B cell (primary cell): ENCODE data around the gene TIGD6. TPM values are rescaled to one million over a fixed set of nuclear protein-coding genes. Genes with fewer than 3 reads are reported as not detected.

Experiments
- ATAC-seq: fragments of 200-7000 bp; cut with Tn5 transposase; one replicate; pipeline ENCODE4 v1.10.0; 2021; ENCODE audit warnings: low read depth, mild to moderate bottlenecking, moderate number of reproducible peaks, moderate library complexity
- CTCF ChIA-PET: fragments of 350-600 bp; sonication (Branson Sonifier 250); formaldehyde crosslinking; loops from one replicate; lab custom pipeline; 2021; ENCODE audit warnings: antibody characterized with exemption, inconsistent platforms; lab: Charles Lee
- POLR2A ChIA-PET: fragments of 350-600 bp; sonication (Branson Sonifier 250); formaldehyde crosslinking; loops from one replicate; lab custom pipeline; 2021; ENCODE audit warnings: antibody characterized with exemption; lab: Charles Lee
- DNase-seq: peaks from one replicate; pipeline ENCODE4 v3.0.0; 2013
- H2AFZ ChIP-seq: 2 replicates; pipeline ENCODE4 v1.6.1; 2012; ENCODE audit warnings: mild to moderate bottlenecking, low read depth, low read length; ENCODE audit not compliant: insufficient read depth, poor library complexity, severe bottlenecking
- H3K27ac ChIP-seq, 2 donors: 1 replicate in 1 of 2; 2 replicates in 1 of 2; pipeline ENCODE4 v1.5.1; 2012 to 2013; ENCODE audit warnings: low read length in 2 of 2, mild to moderate bottlenecking in 2 of 2, moderate library complexity in 1 of 2
- H3K27me3 ChIP-seq, 4 experiments: fragments of 200-600 bp in 1 of 4; sonication (generic) in 1 of 4; replicated peaks in 1 of 4; 1 replicate in 2 of 4; 2 replicates in 2 of 4; pipeline versions ENCODE4 v1.6.1 to v1.7.0; 2013 to 2016; ENCODE audit warnings: low read length in 3 of 4, mild to moderate bottlenecking in 2 of 4, mixed read lengths in 1 of 4, moderate library complexity in 1 of 4; ENCODE audit not compliant: insufficient read depth in 4 of 4, control insufficient read depth in 3 of 4; ENCODE audit errors: control extremely low read depth in 1 of 4
- H3K36me3 ChIP-seq, 2 experiments: replicated peaks in 1 of 2; 1 replicate in 1 of 2; 2 replicates in 1 of 2; pipeline versions ENCODE4 v1.6.1 to v1.7.1; 2013; ENCODE audit warnings: low read length in 1 of 2; ENCODE audit not compliant: insufficient read depth in 2 of 2, control insufficient read depth in 1 of 2; ENCODE audit errors: control extremely low read depth in 1 of 2, extremely low read depth in 1 of 2
- H3K4me1 ChIP-seq, 2 donors: fragments of 200-600 bp in 1 of 2; sonication (generic) in 1 of 2; 1 replicate in 1 of 2; 2 replicates in 1 of 2; pipeline versions ENCODE4 v1.5.1 to v1.6.1; 2013 to 2017; ENCODE audit warnings: low read length in 2 of 2; ENCODE audit not compliant: control insufficient read depth in 2 of 2, insufficient read depth in 2 of 2
- H3K4me2 ChIP-seq: replicated peaks from 2 replicates; pipeline ENCODE3; 2012; ENCODE audit warnings: mild to moderate bottlenecking, low read depth, low read length; ENCODE audit not compliant: poor library complexity, severe bottlenecking
- H3K4me3 ChIP-seq, 5 experiments: fragments of 200-600 bp in 1 of 5; sonication (generic) in 1 of 5; 1 replicate in 3 of 5; 2 replicates in 2 of 5; pipeline versions ENCODE4 v1.5.1 to v1.7.0; 2011 to 2016; ENCODE audit warnings: low read length in 4 of 5, mild to moderate bottlenecking in 4 of 5, low read depth in 2 of 5, control low read depth in 1 of 5, moderate library complexity in 1 of 5; ENCODE audit not compliant: insufficient read depth in 1 of 5; ENCODE audit errors: control extremely low read depth in 1 of 5, extremely low read depth in 1 of 5
- H3K79me2 ChIP-seq: fragments of 200-600 bp; sonication (generic); one replicate; pipeline ENCODE4 v1.6.0; 2016; ENCODE audit warnings: low read length; ENCODE audit not compliant: control insufficient read depth, insufficient read depth
- H3K9ac ChIP-seq: fragments of 200-600 bp; sonication (generic); 2 replicates; pipeline ENCODE4 v1.6.1; 2017; ENCODE audit warnings: mild to moderate bottlenecking, low read length, moderate library complexity
- H3K9me3 ChIP-seq, 3 donors: one replicate each; pipeline versions ENCODE4 v1.6.1 to v1.7.1; 2013; ENCODE audit warnings: low read length in 2 of 3; ENCODE audit not compliant: control insufficient read depth in 2 of 3, insufficient read depth in 1 of 3; ENCODE audit errors: control extremely low read depth in 1 of 3
- H4K20me1 ChIP-seq: 2 replicates; pipeline ENCODE4 v1.6.0; 2012; ENCODE audit warnings: mild to moderate bottlenecking, low read length; ENCODE audit not compliant: insufficient read depth, control insufficient read depth, poor library complexity, severe bottlenecking
- H3K27ac Mint-ChIP-seq: one replicate; pipeline ENCODE4 v1.8.0; 2021; ENCODE audit warnings: mixed read lengths
- H3K27me3 Mint-ChIP-seq: one replicate; pipeline ENCODE4 v1.8.0; 2021; ENCODE audit warnings: mixed read lengths
- H3K4me1 Mint-ChIP-seq: one replicate; pipeline ENCODE4 v1.8.0; 2021; ENCODE audit warnings: mixed read lengths
- H3K4me3 Mint-ChIP-seq: one replicate; pipeline ENCODE4 v1.8.0; 2021; ENCODE audit warnings: mixed read lengths
- H3K9me3 Mint-ChIP-seq: one replicate; pipeline ENCODE4 v1.8.0; 2022; ENCODE audit warnings: mixed read lengths; ENCODE audit not compliant: insufficient read depth
- EZH2 ChIP-seq: IDR thresholded peaks from 2 replicates; pipeline ENCODE4 v1.6.1; 2012; ENCODE audit warnings: borderline replicate concordance, low read depth, mild to moderate bottlenecking, moderate library complexity, low read length; ENCODE audit not compliant: insufficient read depth, poor library complexity, severe bottlenecking
- WGBS: methylation state at CpG from one replicate; pipeline ENCODE4 v1.1.5; 2013; ENCODE audit warnings: missing lambda C conversion rate; ENCODE audit not compliant: insufficient coverage; 5-methylcytosine and 5-hydroxymethylcytosine counted together
- intact Hi-C: fragments of 100-400 bp; cut with micrococcal nuclease; formaldehyde crosslinking; loops from one replicate; pipeline ENCODE4 v1.10.0; 2022
- polyA plus RNA-seq: library from polyadenylated mRNA; depleted of rRNA; stranded (reverse); fragments of >200 nt; gene quantifications from 2 replicates; pipeline ENCODE4 v1.2.3, GENCODE V29; 2012
- total RNA-seq, 2 donors: library from RNA; stranded (reverse); fragments of 120-200 nt in 1 of 2; gene quantifications; 1 replicate in 1 of 2; 2 replicates in 1 of 2; pipeline versions ENCODE4 v1.2.3 to v1.2.4, GENCODE V29; 2013 to 2022
- TF ChIP-seq, protein P1 (sequence below): fragments of 200-600 bp; IDR thresholded peaks from one replicate; pipeline ENCODE4 v1.8.0; 2022; ENCODE audit warnings: antibody characterized with exemption, mild to moderate bottlenecking

Gene TIGD6
- total and polyA plus RNA-seq, 2 donors (not counting 1 experiment from before 2014, with no cell fraction given): 2.1 to 5.4 TPM

DNA sequence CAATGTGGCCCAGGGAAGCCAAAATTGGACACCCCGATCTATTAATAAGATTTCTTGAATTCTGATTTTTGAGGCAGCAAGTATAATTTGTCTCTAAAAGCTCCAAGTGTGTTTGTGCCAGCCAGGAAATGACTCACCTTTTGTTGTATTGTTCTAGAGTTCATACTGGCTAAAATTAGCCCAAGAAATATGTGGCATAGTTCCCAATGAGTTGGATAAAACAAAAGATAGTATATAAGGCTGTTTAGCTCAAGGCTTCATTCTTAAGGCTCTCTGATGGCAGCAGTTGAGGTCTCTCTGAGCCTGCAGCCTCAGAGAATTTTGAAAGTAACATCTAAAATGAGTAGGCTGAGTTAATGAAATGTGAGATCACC lies 21.7 kb upstream of the TIGD6 start:
- 100% methylated on average over 1 of the region's 1 CpG for WGBS

DNA sequence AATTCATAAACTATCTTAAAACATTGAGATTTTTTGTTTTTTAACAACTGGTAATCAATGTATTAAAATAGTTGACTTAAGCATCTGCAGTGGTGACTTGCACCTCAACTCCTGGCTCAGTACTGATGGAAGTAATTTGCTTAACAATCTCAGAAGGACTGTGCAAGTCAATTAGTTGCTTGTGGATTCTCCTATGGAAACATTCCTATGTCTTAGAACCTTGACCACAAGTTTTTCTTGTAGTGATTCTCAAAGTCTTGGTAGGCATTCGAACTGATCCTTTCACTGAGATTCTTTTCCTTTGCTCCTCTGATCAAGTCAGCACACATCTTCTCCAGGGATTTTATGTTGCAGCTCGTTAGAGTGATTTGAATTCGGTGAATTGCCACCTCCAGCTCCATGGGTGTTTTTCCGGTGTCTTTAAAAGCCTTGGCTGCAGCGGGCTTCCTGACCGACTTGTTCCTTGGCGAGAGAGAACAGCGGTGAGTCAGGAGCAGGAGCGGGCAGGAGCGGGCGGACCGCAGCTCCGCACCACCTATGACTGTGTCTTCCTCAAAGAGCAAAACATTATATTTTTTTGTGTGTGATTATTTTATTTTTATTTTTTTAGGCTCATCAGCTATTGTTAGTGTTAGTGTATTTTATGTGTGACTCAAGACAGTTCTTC lies 21.2 kb upstream of the TIGD6 start:
- H2AFZ ChIP-seq: no peak overlapping the region
- H3K9ac ChIP-seq: no peak overlapping the region
- no peak overlapping the region for H3K27ac ChIP-seq
- ChIA-PET CTCF (interaction anchor here (1.2 kb wide), 1 partner anchor 27 kb away, joined by 3 read pairs; no protein-coding TSS in a partner anchor), POLR2A (no interaction called here)
- no peak overlapping the region for H3K4me2 ChIP-seq
- H3K4me3 Mint-ChIP-seq: no peak overlapping the region
- intact Hi-C loops: no loop called here
- peaks cover 8 to 79% of the 10 kb centered on the region in 2 experiments for H3K36me3 ChIP-seq
- no peaks in the 10 kb centered on the region for H3K4me1 Mint-ChIP-seq
- ATAC-seq (no peak), DNase-seq (no peak)
- no peaks in the 10 kb centered on the region for H3K9me3 ChIP-seq
- no peak overlapping the region for H3K4me3 ChIP-seq
- 96% methylated on average over 8 of the region's 13 CpGs for WGBS
- H3K27ac Mint-ChIP-seq: no peak overlapping the region
- no peaks in the 10 kb centered on the region for H3K27me3 Mint-ChIP-seq
- no peaks in the 10 kb centered on the region for H3K9me3 Mint-ChIP-seq
- no peaks in the 10 kb centered on the region for H3K4me1 ChIP-seq
- H4K20me1 ChIP-seq: peaks cover 4% of the 10 kb centered on the region
- H3K27me3 ChIP-seq: no peaks in the 10 kb centered on the region
- no peak for TF ChIP-seq EZH2
- TF ChIP-seq, protein P1, sequence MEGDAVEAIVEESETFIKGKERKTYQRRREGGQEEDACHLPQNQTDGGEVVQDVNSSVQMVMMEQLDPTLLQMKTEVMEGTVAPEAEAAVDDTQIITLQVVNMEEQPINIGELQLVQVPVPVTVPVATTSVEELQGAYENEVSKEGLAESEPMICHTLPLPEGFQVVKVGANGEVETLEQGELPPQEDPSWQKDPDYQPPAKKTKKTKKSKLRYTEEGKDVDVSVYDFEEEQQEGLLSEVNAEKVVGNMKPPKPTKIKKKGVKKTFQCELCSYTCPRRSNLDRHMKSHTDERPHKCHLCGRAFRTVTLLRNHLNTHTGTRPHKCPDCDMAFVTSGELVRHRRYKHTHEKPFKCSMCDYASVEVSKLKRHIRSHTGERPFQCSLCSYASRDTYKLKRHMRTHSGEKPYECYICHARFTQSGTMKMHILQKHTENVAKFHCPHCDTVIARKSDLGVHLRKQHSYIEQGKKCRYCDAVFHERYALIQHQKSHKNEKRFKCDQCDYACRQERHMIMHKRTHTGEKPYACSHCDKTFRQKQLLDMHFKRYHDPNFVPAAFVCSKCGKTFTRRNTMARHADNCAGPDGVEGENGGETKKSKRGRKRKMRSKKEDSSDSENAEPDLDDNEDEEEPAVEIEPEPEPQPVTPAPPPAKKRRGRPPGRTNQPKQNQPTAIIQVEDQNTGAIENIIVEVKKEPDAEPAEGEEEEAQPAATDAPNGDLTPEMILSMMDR: no peak
- no peaks in the 10 kb centered on the region for H3K79me2 ChIP-seq

More for the DNA sequence above, 21.7 kb upstream of the TIGD6 start:
- ChIA-PET CTCF (interaction anchor here (0.7 kb wide), 1 partner anchor 828 kb away, joined by 3 read pairs; no protein-coding TSS in a partner anchor), POLR2A (interaction anchor here (0.7 kb wide), 1 partner anchor 12 kb away, joined by 4 read pairs; no protein-coding TSS in a partner anchor)
- intact Hi-C loops: no loop called here
- no peak for ATAC-seq
- H3K4me1 ChIP-seq: no peaks in the 10 kb centered on the region
- H3K4me2 ChIP-seq: no peak overlapping the region
- no peaks in the 10 kb centered on the region for H3K27me3 ChIP-seq
- peaks cover 10 to 80% of the 10 kb centered on the region in 2 experiments for H3K36me3 ChIP-seq
- no peak overlapping the region for H3K4me3 Mint-ChIP-seq
- H4K20me1 ChIP-seq: peaks cover 4% of the 10 kb centered on the region
- H3K79me2 ChIP-seq: no peaks in the 10 kb centered on the region
- H3K4me1 Mint-ChIP-seq: no peaks in the 10 kb centered on the region
- H3K9ac ChIP-seq: no peak overlapping the region
- no peak for DNase-seq
- no peaks in the 10 kb centered on the region for H3K27me3 Mint-ChIP-seq
- H3K27ac Mint-ChIP-seq: no peak overlapping the region
- no peak overlapping the region for H2AFZ ChIP-seq
- H3K27ac ChIP-seq: no peak overlapping the region
- no peaks in the 10 kb centered on the region for H3K9me3 Mint-ChIP-seq
- TF ChIP-seq, protein P1: no peak
- no peak for TF ChIP-seq EZH2
- H3K9me3 ChIP-seq: no peaks in the 10 kb centered on the region
- H3K4me3 ChIP-seq: no peak overlapping the region
